Neural progenitor cell (in vitro differentiated cells): ENCODE data around the gene EIF2AK3. TPM values are rescaled to one million over a fixed set of nuclear protein-coding genes. Genes with fewer than 3 reads are reported as not detected.

Experiments used
- DNase-seq: peaks from one replicate; pipeline ENCODE4 v3.0.0-alpha.2; 2016; ENCODE audit warnings: low spot score
- H2AFZ ChIP-seq: fragments of 200-600 bp; sonication (generic); replicated peaks from 2 replicates; pipeline ENCODE4 v1.6.1; 2016; ENCODE audit warnings: antibody characterized with exemption
- H3F3A ChIP-seq: fragments of 200-600 bp; sonication (generic); 2 replicates; pipeline ENCODE4 v1.6.1; 2016; ENCODE audit warnings: antibody characterized with exemption, low read depth
- H3K27ac ChIP-seq: fragments of 200-600 bp; sonication (generic); 2 replicates; pipeline ENCODE4 v1.5.1; 2016; ENCODE audit warnings: mild to moderate bottlenecking
- H3K27me3 ChIP-seq: fragments of 200-600 bp; sonication (generic); 2 replicates; pipeline ENCODE4 v1.6.1; 2016; ENCODE audit warnings: mild to moderate bottlenecking, moderate library complexity
- H3K36me3 ChIP-seq: fragments of 200-600 bp; sonication (generic); 2 replicates; pipeline ENCODE4 v1.5.1; 2016
- H3K4me1 ChIP-seq: fragments of 200-600 bp; sonication (generic); 2 replicates; pipeline ENCODE4 v1.6.1; 2016; ENCODE audit warnings: mixed run types
- H3K4me2 ChIP-seq: fragments of 200-600 bp; sonication (generic); 2 replicates; pipeline ENCODE4 v1.6.1; 2016
- H3K4me3 ChIP-seq: fragments of 200-600 bp; sonication (generic); 2 replicates; pipeline ENCODE4 v1.5.1; 2016
- H3K79me2 ChIP-seq: fragments of 200-600 bp; sonication (generic); 2 replicates; pipeline ENCODE4 v1.6.1; 2016; ENCODE audit warnings: low read depth
- H3K9ac ChIP-seq: fragments of 200-600 bp; sonication (generic); 2 replicates; pipeline ENCODE4 v1.6.1; 2016
- H3K9me3 ChIP-seq: fragments of 200-600 bp; sonication (generic); 2 replicates; pipeline ENCODE4 v1.5.1; 2016; ENCODE audit warnings: low read depth
- H4K20me1 ChIP-seq: fragments of 200-600 bp; sonication (generic); 2 replicates; pipeline ENCODE4 v1.6.1; 2016; ENCODE audit warnings: low read depth
- H3K27ac Mint-ChIP-seq: 3 replicates; pipeline ENCODE4 v1.8.0; 2021; ENCODE audit warnings: mixed read lengths
- H3K27me3 Mint-ChIP-seq: 2 replicates; pipeline ENCODE4 v1.8.0; 2022; ENCODE audit warnings: low read depth, mild to moderate bottlenecking, inconsistent platforms, moderate library complexity, mixed read lengths; ENCODE audit not compliant: insufficient read depth
- H3K36me3 Mint-ChIP-seq: 3 replicates; pipeline ENCODE4 v1.8.0; 2021; ENCODE audit warnings: mixed read lengths
- H3K4me1 Mint-ChIP-seq: 3 replicates; pipeline ENCODE4 v1.8.0; 2021; ENCODE audit warnings: mixed read lengths
- H3K4me3 Mint-ChIP-seq: 3 replicates; pipeline ENCODE4 v1.8.0; 2021; ENCODE audit warnings: mild to moderate bottlenecking, moderate library complexity, mixed read lengths
- H3K9me3 Mint-ChIP-seq: 3 replicates; pipeline ENCODE4 v1.8.0; 2020; ENCODE audit warnings: mixed read lengths
- EZH2 ChIP-seq: fragments of 200-600 bp; sonication (generic); IDR thresholded peaks from 2 replicates; pipeline ENCODE4 v1.6.1; 2017; ENCODE audit warnings: antibody characterized with exemption, mild to moderate bottlenecking, moderate library complexity
- EZH2phosphoT487 ChIP-seq: fragments of 200-600 bp; sonication (generic); IDR thresholded peaks from 2 replicates; pipeline ENCODE4 v1.6.1; 2017; ENCODE audit warnings: antibody characterized with exemption
- total RNA-seq: library from RNA; depleted of rRNA; stranded (reverse); fragments of >200 nt; gene quantifications from 2 replicates; pipeline ENCODE4 v1.2.3, GENCODE V29; 2015; ENCODE audit warnings: low replicate concordance
- TF ChIP-seq, protein P1 (sequence below): fragments of 200-600 bp; sonication (generic); IDR thresholded peaks from 2 replicates; pipeline ENCODE4 v1.5.1; 2017; ENCODE audit warnings: antibody characterized with exemption, mild to moderate bottlenecking

Gene EIF2AK3
- total RNA-seq, 1 donor from 2014 or later = 21.6 TPM

- Histone ChIP-seq H3K9ac (no peak overlapping the region), H3K36me3 (no peaks in the 10 kb centered on the region), H3K27me3 (no peaks in the 10 kb centered on the region), H3K4me3 (no peak overlapping the region), H3K79me2 (no peaks in the 10 kb centered on the region), H4K20me1 (no peaks in the 10 kb centered on the region), H3K4me2 (no peak overlapping the region), H3K27ac (no peak overlapping the region), H3K9me3 (no peaks in the 10 kb centered on the region), H2AFZ (no peak overlapping the region), H3K4me1 (peaks cover 15% of the 10 kb centered on the region), H3F3A (no peaks in the 10 kb centered on the region)
- H3K4me1 Mint-ChIP-seq = peaks cover 2% of the 10 kb centered on the region
- H3K4me3 Mint-ChIP-seq = no peak overlapping the region
- no peak overlapping the region for H3K27ac Mint-ChIP-seq
- H3K9me3 Mint-ChIP-seq = no peaks in the 10 kb centered on the region
- DNase-seq = no peak
- no peaks in the 10 kb centered on the region for H3K36me3 Mint-ChIP-seq
- peaks cover 5% of the 10 kb centered on the region for H3K27me3 Mint-ChIP-seq
- no peak for TF ChIP-seq EZH2
- TF ChIP-seq, protein P1, sequence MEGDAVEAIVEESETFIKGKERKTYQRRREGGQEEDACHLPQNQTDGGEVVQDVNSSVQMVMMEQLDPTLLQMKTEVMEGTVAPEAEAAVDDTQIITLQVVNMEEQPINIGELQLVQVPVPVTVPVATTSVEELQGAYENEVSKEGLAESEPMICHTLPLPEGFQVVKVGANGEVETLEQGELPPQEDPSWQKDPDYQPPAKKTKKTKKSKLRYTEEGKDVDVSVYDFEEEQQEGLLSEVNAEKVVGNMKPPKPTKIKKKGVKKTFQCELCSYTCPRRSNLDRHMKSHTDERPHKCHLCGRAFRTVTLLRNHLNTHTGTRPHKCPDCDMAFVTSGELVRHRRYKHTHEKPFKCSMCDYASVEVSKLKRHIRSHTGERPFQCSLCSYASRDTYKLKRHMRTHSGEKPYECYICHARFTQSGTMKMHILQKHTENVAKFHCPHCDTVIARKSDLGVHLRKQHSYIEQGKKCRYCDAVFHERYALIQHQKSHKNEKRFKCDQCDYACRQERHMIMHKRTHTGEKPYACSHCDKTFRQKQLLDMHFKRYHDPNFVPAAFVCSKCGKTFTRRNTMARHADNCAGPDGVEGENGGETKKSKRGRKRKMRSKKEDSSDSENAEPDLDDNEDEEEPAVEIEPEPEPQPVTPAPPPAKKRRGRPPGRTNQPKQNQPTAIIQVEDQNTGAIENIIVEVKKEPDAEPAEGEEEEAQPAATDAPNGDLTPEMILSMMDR = no peak
- no peak for TF ChIP-seq EZH2phosphoT487
Measured at GRCh38 chr2:88606371-88607030, 20.8 kb downstream of the EIF2AK3 start.

DNA sequence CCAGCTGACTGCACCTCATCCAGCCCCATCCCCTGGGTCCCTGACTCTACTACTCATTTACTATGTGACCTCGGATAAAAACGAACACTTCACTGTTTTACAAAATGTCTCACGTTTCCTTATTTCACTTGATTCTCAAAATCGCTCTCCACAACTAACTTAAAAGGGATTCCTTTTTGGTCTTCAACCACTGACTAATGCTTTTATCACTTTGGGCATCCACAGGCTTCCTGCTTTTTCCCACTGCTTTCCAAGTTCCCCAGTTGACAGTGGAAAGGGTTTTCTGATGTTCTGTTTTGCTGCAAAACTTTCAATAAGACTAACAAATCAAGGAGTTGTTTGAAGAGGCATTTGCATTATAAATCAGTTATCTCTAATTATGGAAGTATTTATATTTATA lies 24.1 kb downstream of the EIF2AK3 start:
- H3K4me3 Mint-ChIP-seq = no peak overlapping the region
- no peak for TF ChIP-seq EZH2phosphoT487
- TF ChIP-seq, protein P1 = no peak
- no peak for TF ChIP-seq EZH2
- H4K20me1 ChIP-seq = no peaks in the 10 kb centered on the region
- no peak for DNase-seq
- H3K4me1 Mint-ChIP-seq = peaks cover 17% of the 10 kb centered on the region
- no peaks in the 10 kb centered on the region for H3K36me3 ChIP-seq
- H3K27me3 Mint-ChIP-seq = peaks cover 7% of the 10 kb centered on the region
- H3K4me3 ChIP-seq = no peak overlapping the region
- H3F3A ChIP-seq = no peaks in the 10 kb centered on the region
- H3K9me3 Mint-ChIP-seq = no peaks in the 10 kb centered on the region
- peaks cover 32% of the 10 kb centered on the region for H3K4me1 ChIP-seq
- H3K36me3 Mint-ChIP-seq = no peaks in the 10 kb centered on the region
- H3K27ac ChIP-seq = no peak overlapping the region
- H3K9ac ChIP-seq = no peak overlapping the region
- no peak overlapping the region for H2AFZ ChIP-seq
- no peaks in the 10 kb centered on the region for H3K27me3 ChIP-seq
- H3K4me2 ChIP-seq = no peak overlapping the region
- H3K79me2 ChIP-seq = no peaks in the 10 kb centered on the region
- no peaks in the 10 kb centered on the region for H3K9me3 ChIP-seq
- H3K27ac Mint-ChIP-seq = no peak overlapping the region

DNA sequence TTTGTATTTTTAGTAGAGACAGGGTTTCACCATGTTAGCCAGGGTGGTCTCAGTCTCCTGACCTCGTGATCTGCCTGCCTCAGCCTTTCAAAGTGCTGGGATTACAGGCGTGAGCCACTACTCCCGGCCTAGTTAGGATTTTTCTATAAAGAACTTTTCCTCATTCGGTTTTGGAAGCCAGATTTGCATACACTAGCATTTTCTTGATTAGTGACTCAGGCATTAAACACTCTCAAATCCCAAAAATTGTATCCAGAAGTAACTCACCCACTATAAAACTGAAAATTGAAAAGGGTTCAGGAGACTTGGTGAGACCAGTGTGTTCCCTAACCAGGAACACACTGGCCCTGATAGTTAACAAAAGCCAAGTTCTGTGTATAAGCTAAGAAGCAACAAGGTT lies 25.2 kb downstream of the EIF2AK3 start:
- Mint-ChIP-seq H3K4me3 (no peak overlapping the region), H3K36me3 (no peaks in the 10 kb centered on the region), H3K27ac (no peak overlapping the region), H3K27me3 (peaks cover 7% of the 10 kb centered on the region), H3K9me3 (no peaks in the 10 kb centered on the region), H3K4me1 (peaks cover 23% of the 10 kb centered on the region)
- no peaks in the 10 kb centered on the region for H3K27me3 ChIP-seq
- H3K36me3 ChIP-seq = no peaks in the 10 kb centered on the region
- H3K4me2 ChIP-seq = no peak overlapping the region
- no peak overlapping the region for H3K4me3 ChIP-seq
- DNase-seq = no peak
- H4K20me1 ChIP-seq = peaks cover 11% of the 10 kb centered on the region
- peaks cover 43% of the 10 kb centered on the region for H3K4me1 ChIP-seq
- H2AFZ ChIP-seq = no peak overlapping the region
- peaks cover 7% of the 10 kb centered on the region for H3F3A ChIP-seq
- TF ChIP-seq EZH2 = no peak
- TF ChIP-seq, protein P1 = no peak
- TF ChIP-seq EZH2phosphoT487 = no peak
- H3K27ac ChIP-seq = no peak overlapping the region
- H3K9ac ChIP-seq = no peak overlapping the region
- H3K9me3 ChIP-seq = no peaks in the 10 kb centered on the region
- H3K79me2 ChIP-seq = no peaks in the 10 kb centered on the region
